ENCODE data around the gene ARPP19.
"Not testable (repeated sequence)": the region's sequence is repeated elsewhere in the genome, so short reads cannot be mapped to it uniquely, and the experiment has no call there.

ARPP19 gene

GRCh38 chr15:52546031-52546751 lies 22.6 kb downstream of the ARPP19 start:
- DNase-seq: no peak

DNA sequence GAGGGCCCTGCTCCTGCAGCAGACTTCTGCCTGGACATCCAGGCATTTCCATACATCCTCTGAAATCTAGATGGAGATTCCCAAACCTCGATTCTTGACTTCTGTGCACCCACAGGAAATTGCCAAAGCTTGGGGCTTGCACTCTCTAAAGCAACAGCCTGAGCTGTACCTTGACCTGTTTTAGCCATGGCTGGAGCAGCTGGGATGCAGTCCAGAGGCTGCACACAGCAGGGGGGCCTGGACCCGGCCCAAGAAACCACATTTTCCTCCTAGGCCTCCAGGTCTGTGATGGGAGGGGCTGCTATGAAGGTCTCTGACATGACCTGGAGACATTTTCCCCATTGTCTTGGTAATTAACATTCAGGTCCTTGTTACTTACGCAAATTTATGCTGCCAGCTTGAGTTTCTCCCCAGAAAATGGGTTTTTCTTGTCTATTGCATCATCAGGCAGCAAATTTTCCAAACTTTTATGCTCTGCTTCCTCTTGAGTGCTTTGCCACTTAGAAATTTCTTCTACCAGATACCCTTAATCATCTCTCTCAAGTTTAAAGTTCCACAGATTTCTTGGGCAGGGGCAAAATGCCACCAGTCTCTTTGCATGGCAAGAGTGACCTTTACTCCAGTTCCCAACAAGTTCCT lies 28.3 kb downstream of the ARPP19 start:
- DNase-seq: no peak

DNA sequence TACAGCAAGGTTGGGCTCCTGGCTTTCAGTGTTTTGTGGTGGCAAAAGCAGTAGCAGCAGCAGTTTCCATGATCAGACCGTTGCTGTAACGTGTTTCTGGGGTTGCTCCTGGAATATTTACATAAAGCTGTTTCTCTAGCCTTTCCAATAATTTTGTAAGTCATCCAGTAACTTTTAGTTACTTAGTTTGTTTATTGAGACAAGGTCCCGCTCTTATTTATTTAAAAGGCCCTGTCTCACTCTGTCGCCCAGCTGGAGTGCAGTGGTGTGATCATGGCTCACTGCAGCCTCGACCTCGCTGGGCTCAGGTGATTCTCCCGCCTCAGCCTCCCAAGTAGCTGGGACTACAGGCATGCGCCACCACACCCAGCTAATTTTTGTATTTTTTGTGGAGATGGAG lies 31.4 kb downstream of the ARPP19 start:
- no peak for DNase-seq

GRCh38 chr15:52532427-52532826 lies 36.4 kb downstream of the ARPP19 start:
- no peak for DNase-seq

DNA sequence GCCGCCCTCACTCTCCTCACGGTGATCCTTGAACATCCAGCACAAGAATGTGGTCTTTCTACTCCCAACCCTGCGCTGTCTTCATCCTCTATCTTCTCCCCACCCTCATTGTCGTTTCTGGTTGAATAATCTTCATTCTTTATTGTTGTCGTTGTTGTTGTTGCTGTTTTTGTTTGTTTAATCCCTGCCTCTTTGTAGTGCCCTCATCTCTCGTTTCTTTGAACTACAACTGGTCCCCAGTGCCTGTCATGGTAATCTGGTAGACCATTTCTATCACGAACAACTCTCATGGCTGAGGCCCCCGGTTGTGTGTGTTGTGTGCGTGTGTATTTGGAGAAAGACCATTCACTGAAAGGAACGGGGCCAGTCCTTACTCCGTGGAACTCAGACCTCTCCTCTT lies 38.9 kb downstream of the ARPP19 start:
- DNase-seq: no peak

DNA sequence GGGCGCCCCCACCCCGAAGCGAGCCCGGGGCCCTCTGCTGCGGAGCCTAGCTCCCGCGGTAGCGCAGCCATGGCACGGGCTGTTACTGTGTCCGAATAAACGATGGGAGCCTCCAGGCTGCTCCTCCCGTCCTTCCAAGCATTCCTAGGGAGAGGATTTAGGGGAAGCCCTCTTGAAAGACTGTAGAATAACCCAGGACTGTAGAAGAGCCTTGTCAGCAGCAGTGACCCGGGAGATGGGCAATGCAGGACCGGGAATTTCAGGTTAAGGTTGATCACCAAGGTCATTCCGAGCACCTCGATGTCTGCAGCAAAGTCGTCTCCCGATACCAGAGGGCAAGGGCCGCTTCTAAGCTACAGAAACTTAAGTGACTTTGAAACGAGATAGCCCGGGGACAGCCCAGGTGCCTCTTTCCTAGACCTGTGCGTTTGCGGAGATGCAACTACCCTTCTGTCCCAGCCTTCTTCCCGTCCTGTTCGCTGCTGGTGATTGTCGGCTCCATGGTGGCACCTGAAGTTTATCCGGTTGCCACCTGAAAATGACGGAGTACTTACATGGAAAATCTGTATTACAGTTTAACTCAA lies 39.4 kb downstream of the ARPP19 start:
- DNase-seq: no peak

DNA sequence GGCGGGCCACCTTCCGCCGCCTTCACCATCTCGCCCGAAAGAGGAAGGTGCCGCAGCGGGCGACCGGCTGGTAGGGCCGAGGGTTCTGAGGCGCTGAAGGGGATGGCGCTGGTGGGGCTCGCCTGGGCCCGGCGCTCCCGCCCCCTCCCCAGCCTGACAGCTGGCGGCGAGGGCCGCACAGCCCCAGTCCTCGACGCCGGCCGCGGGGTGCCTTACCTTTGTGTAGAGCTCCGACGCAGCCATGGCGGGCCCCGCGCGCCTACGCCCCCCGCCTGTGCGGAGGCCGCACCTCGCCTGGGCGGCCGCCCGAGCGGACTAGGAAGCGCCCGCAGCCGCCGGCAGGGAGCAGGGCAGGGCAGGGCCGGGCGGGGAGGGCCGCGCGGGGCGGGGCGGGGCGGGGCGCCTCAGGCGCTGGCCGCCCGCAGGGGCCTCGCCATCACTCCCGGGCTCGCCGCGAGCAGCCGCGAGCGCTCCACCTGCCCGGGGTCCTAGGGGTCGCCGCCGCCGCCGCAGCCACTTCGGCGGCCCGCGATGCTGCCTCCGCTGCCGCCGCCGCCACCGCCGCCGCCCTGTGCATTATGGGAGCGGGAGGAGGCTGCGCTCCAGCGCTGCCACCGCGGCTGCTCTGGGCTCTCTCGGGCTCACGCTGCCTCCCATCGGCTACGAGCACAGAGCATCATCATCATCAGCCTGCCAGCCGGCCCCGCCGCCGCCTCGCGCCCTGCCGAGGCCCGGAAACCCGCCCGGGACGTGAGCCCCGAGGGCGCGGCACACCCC lies 40.1 kb downstream of the ARPP19 start, which contains the start of gene MYO5A:
Gene MYO5A (minus strand): TSS at position 317 of the 777 bp plus-strand sequence. CDS start 74 bp downstream, at position 243.
- DNase-seq: peak; percentile 76

GRCh38 chr15:52527911-52528563 lies 40.8 kb downstream of the ARPP19 start:
- peak; percentile 42 for DNase-seq

- DNase-seq: no peak
Observed at GRCh38 chr15:52527196-52527910, 41.5 kb downstream of the ARPP19 start.

DNA sequence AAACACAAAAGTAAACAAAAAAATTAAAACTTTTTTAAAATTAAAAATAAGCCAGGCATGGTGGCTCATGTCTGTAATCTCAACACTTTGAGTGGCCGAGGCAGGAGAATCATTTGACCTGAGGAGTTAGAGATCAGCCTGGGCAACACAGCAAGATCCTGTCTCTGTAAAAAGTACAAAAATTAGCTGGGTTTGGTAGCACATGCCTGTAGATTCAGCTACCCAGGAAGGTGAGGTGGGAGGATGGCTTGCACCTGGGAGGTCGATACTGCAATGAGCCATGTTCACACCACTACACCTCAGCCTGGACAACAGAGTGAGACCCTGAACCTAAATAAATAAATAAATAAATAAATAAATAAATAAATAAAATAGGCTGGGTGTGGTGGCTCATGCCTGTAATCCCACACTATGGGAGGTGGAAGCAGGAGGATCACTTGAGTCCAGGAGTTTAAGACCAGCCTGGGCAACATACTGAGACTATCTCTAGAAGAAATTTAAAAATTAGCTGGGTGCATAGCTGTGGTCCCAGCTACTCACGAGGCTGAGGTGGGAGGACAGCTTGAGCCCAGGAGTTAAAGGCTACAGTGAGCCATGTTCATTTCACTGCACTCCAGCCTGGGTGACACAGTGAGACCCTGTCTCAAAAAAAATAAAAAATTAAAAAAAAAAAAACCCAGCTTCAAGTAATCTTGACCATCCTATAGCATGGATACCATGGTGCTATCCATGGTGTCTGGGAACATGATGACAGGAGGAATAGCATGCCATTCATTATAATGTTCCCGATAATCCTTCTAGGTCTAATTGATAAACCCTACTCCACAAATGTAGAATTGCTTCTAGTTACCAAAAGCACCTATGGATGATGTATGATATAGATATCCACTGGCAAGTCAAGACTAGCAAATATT lies 44.4 kb downstream of the ARPP19 start:
- no peak for DNase-seq

DNA sequence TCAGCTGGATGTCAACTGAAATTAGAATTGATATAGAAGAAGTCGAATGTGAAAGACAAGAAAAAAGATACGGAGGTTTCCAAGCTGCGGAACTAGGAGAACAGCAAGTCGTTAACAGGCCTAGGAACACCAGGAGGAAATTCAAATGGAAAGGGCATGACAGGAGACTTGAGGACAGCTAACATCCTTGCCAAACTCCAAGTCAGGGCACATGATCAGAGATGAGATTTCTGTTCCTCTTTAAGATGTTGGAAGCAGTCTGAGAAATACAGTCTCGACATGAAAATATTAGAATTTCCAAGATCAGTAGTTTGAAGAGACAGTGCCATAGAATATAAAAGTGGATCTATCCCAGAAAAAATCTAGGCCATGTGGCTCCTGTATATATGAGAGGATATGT lies 45.2 kb downstream of the ARPP19 start:
- DNase-seq: no peak

- no peak for DNase-seq
Observed at GRCh38 chr15:52523192-52523591, 45.6 kb downstream of the ARPP19 start.

- DNase-seq: no peak
Observed at GRCh38 chr15:52521682-52522081, 47.1 kb downstream of the ARPP19 start.

GRCh38 chr15:52520421-52520820 lies 48.4 kb downstream of the ARPP19 start:
- DNase-seq: no peak

DNA sequence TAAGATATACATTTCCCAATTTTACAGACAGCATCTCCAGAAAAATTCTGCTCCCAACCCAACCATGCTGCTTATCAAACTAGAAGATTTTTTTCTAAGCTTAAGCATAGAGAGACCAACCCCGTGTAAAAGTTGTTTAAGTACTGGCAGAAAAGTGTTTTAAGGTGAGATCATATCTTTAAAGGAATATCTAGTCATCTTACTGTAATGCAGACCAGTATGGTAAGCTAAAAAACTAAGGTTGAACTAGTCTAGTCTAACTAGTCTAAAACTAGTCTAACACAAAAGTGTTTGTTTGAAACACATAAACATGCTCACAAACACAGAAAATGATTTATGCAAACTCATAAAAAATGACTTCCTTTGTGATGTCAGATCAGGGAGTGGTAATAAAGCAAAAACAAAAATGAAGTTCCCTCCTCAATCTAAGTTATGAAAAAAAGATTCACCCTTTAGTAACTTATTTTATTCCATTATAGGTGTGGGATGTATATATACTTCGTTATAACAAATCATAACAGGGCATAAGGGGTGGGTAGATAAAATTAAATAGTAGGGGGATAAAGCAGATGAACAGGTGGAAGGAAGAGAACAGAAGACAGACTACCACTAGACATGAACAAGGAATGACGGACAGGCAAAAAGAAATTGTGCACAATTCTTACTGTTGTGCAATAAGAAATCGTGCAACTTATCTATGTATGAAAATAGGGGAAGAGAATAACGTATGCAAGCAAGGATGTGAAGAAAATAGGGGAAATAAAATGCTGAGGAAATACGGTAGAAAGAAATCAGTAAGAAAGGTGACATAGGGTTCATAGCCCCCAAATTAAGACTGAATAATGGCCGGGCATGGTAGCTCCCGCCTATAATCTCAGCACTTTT lies 50.1 kb downstream of the ARPP19 start:
- DNase-seq: no peak

DNA sequence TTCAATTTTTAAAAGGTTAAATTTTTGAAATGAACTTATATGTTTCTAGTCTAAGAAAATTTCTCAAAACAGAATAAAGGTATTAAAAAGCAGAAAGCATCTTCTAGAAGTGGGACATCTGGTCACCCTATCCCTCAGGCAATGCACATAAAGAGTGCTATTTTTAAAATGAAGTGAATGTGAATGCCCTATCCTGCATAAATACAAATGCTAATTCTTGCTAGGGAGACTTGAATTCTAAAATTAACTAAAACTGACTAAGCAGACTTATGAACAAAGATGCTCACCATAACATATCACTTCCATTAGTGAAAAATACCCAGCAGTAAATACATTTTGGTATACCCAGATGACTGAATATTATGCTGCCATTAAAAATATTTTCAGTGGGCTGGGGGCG lies 51.8 kb downstream of the ARPP19 start:
- no peak for DNase-seq

DNA sequence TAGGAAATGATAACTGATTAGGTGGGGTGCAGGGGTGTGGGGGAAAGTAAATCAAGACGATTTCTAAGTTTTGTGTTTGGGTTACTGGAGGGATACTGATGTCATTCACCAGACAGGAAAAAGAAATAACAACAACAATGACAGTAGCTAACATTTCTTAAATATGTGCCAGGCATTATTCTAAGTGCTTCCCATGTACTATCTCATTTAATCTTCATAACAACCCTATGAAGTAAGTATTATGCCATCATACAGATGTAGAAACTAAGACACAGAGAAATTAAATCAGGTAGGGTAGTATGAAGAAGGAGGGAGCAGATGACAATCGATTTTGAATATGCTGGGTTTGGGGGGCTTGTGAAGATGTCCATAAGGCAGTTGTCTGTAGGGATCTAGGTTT lies 53.5 kb downstream of the ARPP19 start:
- no peak for DNase-seq

DNA sequence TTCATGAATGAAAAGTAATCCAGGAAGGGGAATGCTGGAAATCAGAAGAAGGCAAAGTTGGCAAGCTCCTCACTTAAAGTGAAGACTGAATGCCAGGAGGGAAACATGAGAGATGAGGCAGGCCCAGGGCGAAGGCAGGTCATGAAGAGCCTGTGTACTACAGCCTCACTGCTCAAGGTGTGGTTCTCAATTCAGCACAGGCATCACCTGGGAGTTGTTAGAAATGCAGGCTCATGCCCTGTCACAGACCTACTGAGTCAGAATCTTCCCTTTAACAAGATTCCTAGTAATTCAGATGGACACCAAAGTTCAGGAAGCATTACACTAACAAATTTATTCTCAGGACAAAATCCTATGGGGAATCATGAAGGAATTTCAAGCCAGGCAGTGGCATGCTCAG lies 54.3 kb downstream of the ARPP19 start:
- DNase-seq: no peak

DNA sequence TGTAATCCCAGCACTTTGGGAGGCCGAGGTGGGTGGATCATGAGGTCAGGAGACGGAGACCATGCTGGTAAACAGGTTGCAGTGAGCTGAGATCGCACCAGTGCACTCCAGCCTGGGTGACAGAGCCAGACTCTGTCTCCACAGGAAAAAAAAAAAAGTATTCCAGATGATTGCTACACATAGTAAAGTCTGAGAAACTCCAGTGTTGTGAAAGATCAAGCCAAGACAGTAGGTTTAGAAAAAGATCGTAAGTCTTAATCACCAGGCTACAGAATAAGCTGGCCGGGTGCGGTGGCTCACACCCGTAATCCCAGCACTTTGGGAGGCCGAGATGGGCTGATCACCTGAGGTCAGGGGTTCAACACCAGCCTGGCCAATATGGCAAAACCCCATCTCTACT lies 56.0 kb downstream of the ARPP19 start:
- DNase-seq: not testable (repeated sequence)

GRCh38 chr15:52511084-52511483 lies 57.7 kb downstream of the ARPP19 start:
- DNase-seq: no peak

All from left hindlimb (tissue), 1 donor.